Mesodermal cell (in vitro differentiated cells): ENCODE data around the gene CYP11A1. TPM values are rescaled to one million over a fixed set of nuclear protein-coding genes. Genes with fewer than 3 reads are reported as not detected.

Experiments
- H3K27ac ChIP-seq: 2 replicates; pipeline ENCODE4 v1.7.0; 2013; ENCODE audit warnings: mild to moderate bottlenecking, low read depth, low read length, moderate library complexity; ENCODE audit not compliant: severe bottlenecking
- H3K36me3 ChIP-seq: 2 replicates; pipeline ENCODE4 v1.7.1; 2013; ENCODE audit warnings: mild to moderate bottlenecking, low read length, moderate library complexity; ENCODE audit not compliant: control insufficient read depth, insufficient read depth
- H3K4me1 ChIP-seq: one replicate; pipeline ENCODE4 v1.7.1; 2013; ENCODE audit warnings: mild to moderate bottlenecking, low read length; ENCODE audit not compliant: insufficient read depth, control insufficient read depth, poor library complexity, severe bottlenecking
- H3K4me3 ChIP-seq: 2 replicates; pipeline ENCODE4 v1.7.0; 2013; ENCODE audit warnings: low read length, control low read depth, mild to moderate bottlenecking; ENCODE audit not compliant: insufficient read depth, poor library complexity, severe bottlenecking; ENCODE audit errors: extremely low read depth
- H3K9me3 ChIP-seq: 2 replicates; pipeline ENCODE4 v1.7.1; 2013; ENCODE audit warnings: mild to moderate bottlenecking, low read length, moderate library complexity; ENCODE audit not compliant: control insufficient read depth
- WGBS, 2 experiments: methylation state at CpG; one replicate each; pipeline ENCODE4 v1.1.5; 2013; ENCODE audit warnings: missing lambda C conversion rate in 2 of 2; ENCODE audit not compliant: insufficient coverage in 2 of 2; 5-methylcytosine and 5-hydroxymethylcytosine counted together
- polyA plus RNA-seq, 2 experiments: library from polyadenylated mRNA; stranded (reverse); fragments of 50-300 nt; gene quantifications; one replicate each; pipeline ENCODE4 v1.2.3, GENCODE V29; 2013

CYP11A1 gene
- polyA plus RNA-seq (2013, experiment 1 of 2) = 2.9 TPM
- 3.2 TPM for polyA plus RNA-seq (2013, experiment 2 of 2)

- Histone ChIP-seq H3K4me1 (peaks cover 9% of the 10 kb centered on the region), H3K4me3 (no peak within 1 kb of the TSS), H3K27ac (no peak within 1 kb of the TSS), H3K9me3 (no peaks in the 10 kb centered on the region), H3K36me3 (no peaks in the 10 kb centered on the region)
- WGBS, 2 experiments = 90 to 96% methylated on average over 10 to 12 of the region's 12 CpGs
Measured at GRCh38 chr15:74367296-74367854, at the start of gene CYP11A1. TSS of gene CYP11A1 (minus strand) at chr15:74367646. CDS start at chr15:74367585, 61 bp downstream.

GRCh38 chr15:74417225-74417624 lies 49.8 kb upstream of the CYP11A1 start:
- Histone ChIP-seq H3K9me3 (no peaks in the 10 kb centered on the region), H3K27ac (no peak overlapping the region), H3K4me3 (no peak overlapping the region), H3K4me1 (peaks cover 20% of the 10 kb centered on the region), H3K36me3 (peaks cover 43% of the 10 kb centered on the region)
- 88 to 92% methylated on average over 8 to 12 of the region's 13 CpGs for WGBS, 2 experiments

- Histone ChIP-seq H3K36me3 (peaks cover 51% of the 10 kb centered on the region), H3K9me3 (no peaks in the 10 kb centered on the region), H3K27ac (no peak overlapping the region), H3K4me3 (no peak overlapping the region), H3K4me1 (peaks cover 10% of the 10 kb centered on the region)
- WGBS, 2 experiments = 89 to 96% methylated on average over 16 to 17 of the region's 19 CpGs
Measured at GRCh38 chr15:74415966-74416916, 48.8 kb upstream of the CYP11A1 start.

GRCh38 chr15:74414603-74415338 lies 47.3 kb upstream of the CYP11A1 start:
- 98 to 100% methylated on average over 5 to 11 of the region's 12 CpGs for WGBS, 2 experiments
- H3K4me1 ChIP-seq = no peaks in the 10 kb centered on the region
- H3K4me3 ChIP-seq = no peak overlapping the region

GRCh38 chr15:74414081-74414580 lies 46.7 kb upstream of the CYP11A1 start:
- no peaks in the 10 kb centered on the region for H3K9me3 ChIP-seq
- H3K27ac ChIP-seq = no peak overlapping the region
- 85 to 90% methylated on average over 3 to 5 of the region's 5 CpGs for WGBS, 2 experiments
- peaks cover 5% of the 10 kb centered on the region for H3K4me1 ChIP-seq
- H3K4me3 ChIP-seq = no peak overlapping the region
- peaks cover 62% of the 10 kb centered on the region for H3K36me3 ChIP-seq

More at GRCh38 chr15:74414603-74415338, 47.3 kb upstream of the CYP11A1 start:
- H3K9me3 ChIP-seq = no peaks in the 10 kb centered on the region
- H3K27ac ChIP-seq = no peak overlapping the region
- H3K36me3 ChIP-seq = peaks cover 62% of the 10 kb centered on the region

- H3K27ac ChIP-seq = no peak overlapping the region
- WGBS, 2 experiments = 93 to 95% methylated on average over 8 to 9 of the region's 9 CpGs
- H3K9me3 ChIP-seq = no peaks in the 10 kb centered on the region
- peaks cover 62% of the 10 kb centered on the region for H3K36me3 ChIP-seq
- no peak overlapping the region for H3K4me3 ChIP-seq
- peaks cover 11% of the 10 kb centered on the region for H3K4me1 ChIP-seq
Measured at GRCh38 chr15:74413350-74414080, 46.1 kb upstream of the CYP11A1 start.

GRCh38 chr15:74412159-74412558 lies 44.7 kb upstream of the CYP11A1 start:
- peaks cover 24% of the 10 kb centered on the region for H3K4me1 ChIP-seq
- H3K9me3 ChIP-seq = no peaks in the 10 kb centered on the region
- peaks cover 55% of the 10 kb centered on the region for H3K36me3 ChIP-seq
- WGBS, 2 experiments = 69 to 81% methylated on average over 3 to 5 of the region's 6 CpGs
- H3K4me3 ChIP-seq = no peak overlapping the region
- H3K27ac ChIP-seq = no peak overlapping the region

GRCh38 chr15:74411686-74412085 lies 44.2 kb upstream of the CYP11A1 start:
- H3K27ac ChIP-seq = no peak overlapping the region
- no peak overlapping the region for H3K4me3 ChIP-seq
- H3K9me3 ChIP-seq = no peaks in the 10 kb centered on the region
- peaks cover 29% of the 10 kb centered on the region for H3K4me1 ChIP-seq
- WGBS, 2 experiments = 92 to 98% methylated on average over 8 to 12 of the region's 12 CpGs
- peaks cover 51% of the 10 kb centered on the region for H3K36me3 ChIP-seq

GRCh38 chr15:74410502-74410901 lies 43.1 kb upstream of the CYP11A1 start:
- Histone ChIP-seq H3K27ac (no peak overlapping the region), H3K36me3 (peaks cover 39% of the 10 kb centered on the region), H3K4me3 (no peak overlapping the region), H3K9me3 (no peaks in the 10 kb centered on the region), H3K4me1 (peaks cover 38% of the 10 kb centered on the region)
- WGBS, 2 experiments = 97% methylated on average over 18 of the region's 18 CpGs

- Histone ChIP-seq H3K4me1 (peaks cover 38% of the 10 kb centered on the region), H3K4me3 (no peak overlapping the region), H3K27ac (no peak overlapping the region), H3K9me3 (no peaks in the 10 kb centered on the region), H3K36me3 (peaks cover 26% of the 10 kb centered on the region)
- 83 to 89% methylated on average over 4 to 5 of the region's 7 CpGs for WGBS, 2 experiments
Measured at GRCh38 chr15:74409225-74409624, 41.8 kb upstream of the CYP11A1 start.
